Smooth muscle cell (in vitro differentiated cells): ENCODE results near the gene DDAH1. TPM values are rescaled to one million over a fixed set of nuclear protein-coding genes. Genes with fewer than 3 reads are reported as not detected.

Experiments used
- DNase-seq: peaks from one replicate; lab custom pipeline; 2025; ENCODE audit not compliant: unreplicated experiment; lab: John Stamatoyannopoulos, UW
- H2AFZ ChIP-seq: fragments of 200-600 bp; sonication (generic); 2 replicates; pipeline ENCODE4 v1.6.0; 2016; ENCODE audit warnings: antibody characterized with exemption, low read depth, mild to moderate bottlenecking
- H3F3A ChIP-seq: fragments of 200-600 bp; sonication (generic); 2 replicates; pipeline ENCODE4 v1.6.0; 2017; ENCODE audit warnings: antibody characterized with exemption, low read depth
- H3K27ac ChIP-seq: fragments of 200-600 bp; sonication (generic); 2 replicates; pipeline ENCODE4 v1.5.1; 2016; ENCODE audit warnings: low read depth, mild to moderate bottlenecking
- H3K27me3 ChIP-seq: fragments of 200-600 bp; sonication (generic); 2 replicates; pipeline ENCODE4 v1.6.1; 2016; ENCODE audit warnings: low read depth, mild to moderate bottlenecking
- H3K36me3 ChIP-seq: fragments of 200-600 bp; sonication (generic); 2 replicates; pipeline ENCODE4 v1.5.1; 2016; ENCODE audit warnings: low read depth
- H3K4me1 ChIP-seq: fragments of 200-600 bp; sonication (generic); 2 replicates; pipeline ENCODE4 v1.5.1; 2016; ENCODE audit warnings: low read depth
- H3K4me2 ChIP-seq: fragments of 200-600 bp; sonication (generic); 2 replicates; pipeline ENCODE4 v1.6.0; 2016; ENCODE audit warnings: mild to moderate bottlenecking
- H3K4me3 ChIP-seq: fragments of 200-600 bp; sonication (generic); 2 replicates; pipeline ENCODE4 v1.5.1; 2016; ENCODE audit warnings: mild to moderate bottlenecking
- H3K79me2 ChIP-seq: fragments of 200-600 bp; sonication (generic); 2 replicates; pipeline ENCODE4 v1.6.0; 2016; ENCODE audit warnings: low read depth, mild to moderate bottlenecking
- H3K9ac ChIP-seq: fragments of 200-600 bp; sonication (generic); 2 replicates; pipeline ENCODE4 v1.6.0; 2016; ENCODE audit warnings: low read depth
- H3K9me3 ChIP-seq: fragments of 200-600 bp; sonication (generic); replicated peaks from 2 replicates; pipeline ENCODE4 v1.5.1; 2016; ENCODE audit warnings: low read depth
- H4K20me1 ChIP-seq: fragments of 200-600 bp; sonication (generic); 2 replicates; pipeline ENCODE4 v1.6.0; 2016; ENCODE audit warnings: low read depth
- WGBS: methylation state at CpG from one replicate; pipeline ENCODE4 v1.1.7; 2016; ENCODE audit warnings: low lambda C conversion rate; 5-methylcytosine and 5-hydroxymethylcytosine counted together
- polyA plus RNA-seq: library from polyadenylated mRNA; unstranded; fragments of >200 nt; fragmentation: Nextera tagmentation; extraction: Ambion mirVana; gene quantifications from 2 replicates; pipeline ENCODE4 v1.2.1, GENCODE V29; 2016
- total RNA-seq: library from RNA; depleted of rRNA; stranded (reverse); fragments of >200 nt; gene quantifications from 2 replicates; pipeline ENCODE4 v1.2.3, GENCODE V29; 2014
- TF ChIP-seq, protein P1 (sequence below): fragments of 200-600 bp; sonication (generic); IDR thresholded peaks from 2 replicates; pipeline ENCODE4 v1.5.1; 2017; ENCODE audit warnings: borderline replicate concordance, mild to moderate bottlenecking, antibody characterized with exemption; ENCODE audit not compliant: insufficient read depth, poor library complexity, severe bottlenecking

The DDAH1 gene
- total and polyA plus RNA-seq, 2 experiments from 2014 or later: 13.8 to 30.8 TPM

DNA sequence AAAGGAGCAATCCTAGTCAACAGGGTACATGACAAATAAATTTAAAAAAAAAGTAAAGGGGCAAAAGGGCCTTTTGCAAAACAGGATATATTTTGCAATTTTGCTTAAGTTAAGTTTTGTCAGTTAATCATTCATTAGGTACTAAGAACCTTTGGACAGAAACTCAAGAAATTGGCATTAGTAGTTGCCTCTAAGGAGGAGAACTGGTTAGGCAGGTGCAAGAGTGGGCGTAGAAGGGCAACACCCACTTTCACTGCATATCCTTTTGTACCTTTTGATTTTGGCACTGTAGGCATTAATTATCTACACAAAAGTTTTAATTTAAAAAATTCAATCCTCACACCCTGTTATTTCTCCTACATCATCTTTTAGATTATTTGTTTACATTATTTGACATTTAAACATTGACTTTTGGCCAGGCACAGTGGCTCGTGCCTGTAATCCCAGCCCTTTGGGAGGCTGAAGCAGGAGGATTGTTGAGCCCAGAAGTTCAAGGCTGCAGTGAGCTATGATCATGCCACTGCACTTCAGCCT, 4.3 kb downstream of the DDAH1 start:
- 86% methylated on average over 2 of the region's 2 CpGs for WGBS
- Histone ChIP-seq H3K4me3 (no peak overlapping the region), H3F3A (no peaks in the 10 kb centered on the region), H3K4me2 (no peak overlapping the region), H3K79me2 (peaks cover 13% of the 10 kb centered on the region), H3K4me1 (no peaks in the 10 kb centered on the region), H3K9ac (no peak overlapping the region), H4K20me1 (peaks cover 8% of the 10 kb centered on the region), H3K36me3 (no peaks in the 10 kb centered on the region), H3K27me3 (no peaks in the 10 kb centered on the region), H2AFZ (no peak overlapping the region), H3K9me3 (no peaks in the 10 kb centered on the region), H3K27ac (no peak overlapping the region)
- DNase-seq: no peak
- TF ChIP-seq, protein P1, sequence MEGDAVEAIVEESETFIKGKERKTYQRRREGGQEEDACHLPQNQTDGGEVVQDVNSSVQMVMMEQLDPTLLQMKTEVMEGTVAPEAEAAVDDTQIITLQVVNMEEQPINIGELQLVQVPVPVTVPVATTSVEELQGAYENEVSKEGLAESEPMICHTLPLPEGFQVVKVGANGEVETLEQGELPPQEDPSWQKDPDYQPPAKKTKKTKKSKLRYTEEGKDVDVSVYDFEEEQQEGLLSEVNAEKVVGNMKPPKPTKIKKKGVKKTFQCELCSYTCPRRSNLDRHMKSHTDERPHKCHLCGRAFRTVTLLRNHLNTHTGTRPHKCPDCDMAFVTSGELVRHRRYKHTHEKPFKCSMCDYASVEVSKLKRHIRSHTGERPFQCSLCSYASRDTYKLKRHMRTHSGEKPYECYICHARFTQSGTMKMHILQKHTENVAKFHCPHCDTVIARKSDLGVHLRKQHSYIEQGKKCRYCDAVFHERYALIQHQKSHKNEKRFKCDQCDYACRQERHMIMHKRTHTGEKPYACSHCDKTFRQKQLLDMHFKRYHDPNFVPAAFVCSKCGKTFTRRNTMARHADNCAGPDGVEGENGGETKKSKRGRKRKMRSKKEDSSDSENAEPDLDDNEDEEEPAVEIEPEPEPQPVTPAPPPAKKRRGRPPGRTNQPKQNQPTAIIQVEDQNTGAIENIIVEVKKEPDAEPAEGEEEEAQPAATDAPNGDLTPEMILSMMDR: no peak

DNA sequence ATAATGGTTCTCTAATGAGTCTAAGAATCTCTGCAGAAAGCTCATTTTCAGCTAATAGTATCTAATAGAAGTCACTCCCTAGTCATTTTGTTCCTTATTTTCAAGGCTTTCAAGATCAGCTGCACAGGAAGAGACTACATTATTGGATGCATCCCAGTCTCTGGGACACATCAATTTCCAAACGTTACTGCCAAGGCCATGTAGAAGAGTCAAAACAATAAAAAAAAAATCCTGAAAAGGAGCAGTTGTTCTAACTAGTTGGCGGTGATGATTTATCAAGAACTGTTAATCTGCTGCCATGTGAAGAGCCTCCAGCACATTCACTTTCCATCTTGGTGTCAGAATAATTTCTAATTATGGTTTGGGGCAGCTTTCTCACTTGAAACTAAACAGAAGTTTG, 5.7 kb downstream of the DDAH1 start:
- Histone ChIP-seq H3K4me2 (no peak overlapping the region), H3K79me2 (peaks cover 13% of the 10 kb centered on the region), H4K20me1 (peaks cover 8% of the 10 kb centered on the region), H3F3A (peaks cover 2% of the 10 kb centered on the region), H3K9ac (no peak overlapping the region), H3K27ac (no peak overlapping the region), H3K9me3 (no peaks in the 10 kb centered on the region), H2AFZ (no peak overlapping the region), H3K36me3 (no peaks in the 10 kb centered on the region), H3K4me3 (no peak overlapping the region), H3K27me3 (no peaks in the 10 kb centered on the region), H3K4me1 (no peaks in the 10 kb centered on the region)
- TF ChIP-seq, protein P1: no peak
- no peak for DNase-seq
- WGBS: 40% methylated on average over 2 of the region's 2 CpGs

DNA sequence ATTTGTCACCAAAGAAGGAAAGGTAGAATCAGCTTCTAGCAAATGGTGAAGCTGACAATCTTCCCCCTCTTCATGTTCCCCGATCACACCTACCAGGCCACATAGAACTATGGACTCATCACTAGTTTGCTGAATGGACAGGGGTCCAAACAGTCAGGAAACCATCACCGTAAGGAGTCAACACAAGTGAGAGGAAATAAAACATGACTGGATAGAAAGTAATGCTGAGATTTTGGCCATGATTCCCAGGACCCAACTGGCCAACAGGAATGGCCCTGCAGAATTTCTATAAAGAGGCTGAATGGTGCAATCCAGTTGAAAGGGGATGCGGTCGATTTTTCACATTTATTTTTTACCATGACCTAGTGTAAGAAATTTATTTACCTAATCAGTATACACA, 10.7 kb downstream of the DDAH1 start:
- Histone ChIP-seq H3K4me3 (no peak overlapping the region), H2AFZ (no peak overlapping the region), H3K4me1 (no peaks in the 10 kb centered on the region), H3K9me3 (no peaks in the 10 kb centered on the region), H3K4me2 (no peak overlapping the region), H3K9ac (no peak overlapping the region), H3K27ac (no peak overlapping the region), H3K36me3 (no peaks in the 10 kb centered on the region), H4K20me1 (peaks cover 6% of the 10 kb centered on the region), H3K79me2 (peaks cover 12% of the 10 kb centered on the region), H3K27me3 (no peaks in the 10 kb centered on the region), H3F3A (peaks cover 5% of the 10 kb centered on the region)
- 98% methylated on average over 4 of the region's 4 CpGs for WGBS
- DNase-seq: no peak
- TF ChIP-seq, protein P1: no peak

DNA sequence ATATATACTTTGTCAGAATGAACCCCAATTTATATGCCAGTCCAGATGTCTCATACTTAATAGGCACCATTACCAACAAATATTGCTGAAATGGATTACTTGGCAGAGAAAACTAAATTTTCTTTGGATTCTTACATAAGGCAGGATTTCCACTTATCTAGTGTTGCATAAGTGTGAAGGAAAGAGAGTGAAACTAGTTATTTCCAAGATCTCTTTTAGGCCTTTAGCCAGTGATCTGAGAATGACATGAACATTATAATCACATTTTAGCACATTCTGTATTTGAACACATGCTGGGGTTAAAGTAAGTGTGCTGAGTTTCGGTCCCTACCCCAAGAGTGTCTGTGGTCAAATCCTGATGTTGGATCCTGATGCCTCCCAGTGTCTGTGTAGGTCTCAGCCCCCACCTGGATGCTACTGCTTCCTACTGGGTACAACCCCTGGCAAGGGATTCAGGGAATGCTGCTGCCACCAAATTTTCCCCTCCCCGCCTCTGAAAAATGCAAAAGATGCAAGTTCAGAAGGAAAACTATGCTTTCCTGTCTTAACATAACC, 11.2 kb downstream of the DDAH1 start:
- 70% methylated on average over 2 of the region's 2 CpGs for WGBS
- TF ChIP-seq, protein P1: no peak
- peaks cover under 1% of the 10 kb centered on the region for H3K4me1 ChIP-seq
- H3K4me2 ChIP-seq: peak overlapping the region; percentile 30
- no peak for DNase-seq
- H3K4me3 ChIP-seq: no peak overlapping the region
- H2AFZ ChIP-seq: no peak overlapping the region
- no peaks in the 10 kb centered on the region for H3K27me3 ChIP-seq
- H3K9me3 ChIP-seq: no peaks in the 10 kb centered on the region
- peaks cover 5% of the 10 kb centered on the region for H3F3A ChIP-seq
- H3K27ac ChIP-seq: peak overlapping the region; percentile 39
- peaks cover 6% of the 10 kb centered on the region for H4K20me1 ChIP-seq
- H3K9ac ChIP-seq: no peak overlapping the region
- peaks cover 12% of the 10 kb centered on the region for H3K79me2 ChIP-seq
- H3K36me3 ChIP-seq: no peaks in the 10 kb centered on the region
